GM12878 (cell line): ENCODE data around the gene EIF5A. TPM values are rescaled to one million over a fixed set of nuclear protein-coding genes. Genes with fewer than 3 reads are reported as not detected.

Experiments used
- BMI1 ChIP-seq: fragments of 450-650 bp; IDR thresholded peaks from 2 replicates; pipeline ENCODE4 v1.6.1; 2016; ENCODE audit warnings: mild to moderate bottlenecking, moderate library complexity, borderline replicate concordance
- CHD4 ChIP-seq: fragments of 200-600 bp; sonication (generic); IDR thresholded peaks from 2 replicates; pipeline ENCODE4 v1.6.1; 2016; ENCODE audit warnings: mild to moderate bottlenecking
- GABPA ChIP-seq: IDR thresholded peaks from 2 replicates; pipeline ENCODE4 v1.6.1; 2014; ENCODE audit warnings: antibody characterized with exemption, low read depth, mild to moderate bottlenecking, inconsistent platforms
- HDAC2 ChIP-seq: fragments of 200-600 bp; sonication (generic); IDR thresholded peaks from 2 replicates; pipeline ENCODE4 v1.6.1; 2017
- HDGF ChIP-seq: fragments of 450-650 bp; IDR thresholded peaks from 2 replicates; pipeline ENCODE4 v1.6.1; 2016; ENCODE audit warnings: antibody characterized with exemption
- LARP7 ChIP-seq: fragments of 450-650 bp; IDR thresholded peaks from 2 replicates; pipeline ENCODE4 v1.6.1; 2017; ENCODE audit warnings: mild to moderate bottlenecking
- MTA2 ChIP-seq: fragments of 450-650 bp; IDR thresholded peaks from 2 replicates; pipeline ENCODE4 v1.6.1; 2016; ENCODE audit warnings: low read depth, mild to moderate bottlenecking, moderate library complexity
- MXI1 ChIP-seq: fragments of 150-350 bp; IDR thresholded peaks from 2 replicates; pipeline ENCODE4 v1.6.1; 2011; ENCODE audit warnings: low read depth, mild to moderate bottlenecking, inconsistent platforms, low read length, improper control_type of control experiment
- NBN ChIP-seq: fragments of 450-650 bp; IDR thresholded peaks from 2 replicates; pipeline ENCODE4 v1.6.1; 2016
- POLR2AphosphoS5 ChIP-seq: IDR thresholded peaks from 2 replicates; pipeline ENCODE4 v1.6.1; 2011; ENCODE audit warnings: mild to moderate bottlenecking, low read length, inconsistent platforms
- POU2F2 ChIP-seq: IDR thresholded peaks from 3 replicates; pipeline ENCODE4 v1.6.1; 2011; ENCODE audit warnings: low read depth, mild to moderate bottlenecking, low read length, borderline replicate concordance
- RFX5 ChIP-seq: IDR thresholded peaks from 2 replicates; pipeline ENCODE4 v1.6.1; 2011; ENCODE audit warnings: low read depth, low read length, improper control_type of control experiment
- SMAD5 ChIP-seq: IDR thresholded peaks from 2 replicates; pipeline ENCODE4 v1.6.1; 2016; ENCODE audit warnings: antibody characterized with exemption, low read depth
- STAT3 ChIP-seq: IDR thresholded peaks from 2 replicates; pipeline ENCODE4 v1.6.1; 2011; ENCODE audit warnings: low read depth, low read length, improper control_type of control experiment
- SUZ12 ChIP-seq: fragments of 200-600 bp; sonication (generic); IDR thresholded peaks from one replicate; pipeline ENCODE4 v1.6.1; 2018; ENCODE audit warnings: antibody characterized with exemption, mild to moderate bottlenecking; ENCODE audit not compliant: unreplicated experiment
- ZNF687 ChIP-seq: fragments of 450-650 bp; IDR thresholded peaks from 2 replicates; pipeline ENCODE4 v1.6.1; 2017; ENCODE audit warnings: mild to moderate bottlenecking, moderate library complexity
- polyA plus RNA-seq, 11 experiments: library from polyadenylated mRNA; depleted of rRNA in 4 of 11; unstranded in 6 of 11; stranded (reverse) in 5 of 11; fragments of >200 nt; fragmentation: Nextera tagmentation in 4 of 11; fragmentation: Illumina TruSeq in 1 of 11; extraction: Ambion mirVana in 4 of 11; extraction: Trizol in 1 of 11; gene quantifications; 1 replicate in 1 of 11; 2 replicates in 10 of 11; pipeline versions ENCODE4 v1.2.1 to v1.2.3, GENCODE V29; 2011 to 2016; ENCODE audit warnings: inconsistent platforms in 2 of 11, missing spikeins in 2 of 11, low read depth in 1 of 11
- total RNA-seq, 4 experiments: library from RNA; depleted of rRNA in 3 of 4; stranded (reverse); fragments of >200 nt in 3 of 4; fragmentation: Illumina TruSeq in 1 of 4; extraction: Trizol in 1 of 4; gene quantifications; 2 replicates each; pipeline versions ENCODE4 v1.2.1 to v1.2.3, GENCODE V29; 2013 to 2021
- TF ChIP-seq, protein P1 (sequence below): fragments of 450-650 bp; IDR thresholded peaks from 2 replicates; pipeline ENCODE4 v1.6.1; 2017; ENCODE audit warnings: mild to moderate bottlenecking, low read depth, inconsistent platforms; ENCODE audit not compliant: poor library complexity, severe bottlenecking

EIF5A gene
- total and polyA plus RNA-seq, 10 of the 15 experiments (the other 5 are each of a cell fraction or from before 2014, with no cell fraction given): 26.5 to 1,792 (median 944) TPM

- TF ChIP-seq ZNF687: no peak
- TF ChIP-seq, protein P1, sequence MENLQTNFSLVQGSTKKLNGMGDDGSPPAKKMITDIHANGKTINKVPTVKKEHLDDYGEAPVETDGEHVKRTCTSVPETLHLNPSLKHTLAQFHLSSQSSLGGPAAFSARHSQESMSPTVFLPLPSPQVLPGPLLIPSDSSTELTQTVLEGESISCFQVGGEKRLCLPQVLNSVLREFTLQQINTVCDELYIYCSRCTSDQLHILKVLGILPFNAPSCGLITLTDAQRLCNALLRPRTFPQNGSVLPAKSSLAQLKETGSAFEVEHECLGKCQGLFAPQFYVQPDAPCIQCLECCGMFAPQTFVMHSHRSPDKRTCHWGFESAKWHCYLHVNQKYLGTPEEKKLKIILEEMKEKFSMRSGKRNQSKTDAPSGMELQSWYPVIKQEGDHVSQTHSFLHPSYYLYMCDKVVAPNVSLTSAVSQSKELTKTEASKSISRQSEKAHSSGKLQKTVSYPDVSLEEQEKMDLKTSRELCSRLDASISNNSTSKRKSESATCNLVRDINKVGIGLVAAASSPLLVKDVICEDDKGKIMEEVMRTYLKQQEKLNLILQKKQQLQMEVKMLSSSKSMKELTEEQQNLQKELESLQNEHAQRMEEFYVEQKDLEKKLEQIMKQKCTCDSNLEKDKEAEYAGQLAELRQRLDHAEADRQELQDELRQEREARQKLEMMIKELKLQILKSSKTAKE: no peak
- no peak for TF ChIP-seq POU2F2
- no peak for TF ChIP-seq GABPA
- TF ChIP-seq SMAD5: no peak
- no peak for TF ChIP-seq STAT3
- TF ChIP-seq CHD4: no peak
- peak; percentile 89 for TF ChIP-seq BMI1
- 0 out of 2 replicates have a peak, but pooled peaks have one; percentile 45 for TF ChIP-seq NBN
- TF ChIP-seq RFX5: no peak
- 0 out of 2 replicates have a peak, but pooled peaks have one; percentile 24 for TF ChIP-seq LARP7
- TF ChIP-seq MXI1: peak; percentile 59; the same call in 1 of the 2 replicates
- TF ChIP-seq HDAC2: no peak
- TF ChIP-seq POLR2AphosphoS5: no peak
- TF ChIP-seq HDGF: peak; percentile 73; the same call in 1 of the 2 replicates
- TF ChIP-seq MTA2: peak; percentile 61; the same call in 1 of the 2 replicates
- TF ChIP-seq SUZ12: no peak
These were observed 46.9 kb downstream of the EIF5A start (continued) for GRCh38 chr17:7354262-7354843.
